ENCODE measurements around the gene KIF1B.

DNA sequence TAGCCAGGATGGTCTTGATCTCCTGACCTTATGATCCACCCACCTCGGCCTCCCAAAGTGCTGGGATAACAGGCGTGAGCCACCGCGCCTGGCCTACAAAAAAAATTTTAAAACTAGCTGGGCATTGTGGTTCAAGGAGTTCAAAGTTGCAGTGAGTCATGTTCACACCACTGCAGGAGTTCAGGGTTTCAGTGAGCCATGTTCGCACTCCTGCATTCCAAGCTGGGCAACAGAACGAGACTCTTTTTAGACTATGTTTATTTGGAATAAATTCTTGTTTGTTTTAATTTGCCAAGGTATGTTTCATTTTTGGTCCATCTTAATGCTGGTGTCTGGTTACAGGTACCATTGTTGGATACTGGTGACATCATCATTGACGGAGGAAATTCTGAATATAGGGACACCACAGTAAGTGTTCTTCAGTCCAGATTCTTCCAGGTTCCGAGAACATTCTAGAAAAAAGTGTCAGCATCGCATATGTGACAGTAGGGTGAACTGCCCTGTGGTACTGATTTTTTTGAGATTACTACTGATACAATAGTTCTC lies 192.4 kb downstream of the KIF1B start:
- no peak for TF ChIP-seq POLR2AphosphoS5 (IDR thresholded peaks at IDR 0.05; ENCODE audit: low read depth, low read length)
- no peak for TF ChIP-seq TAF1 (IDR thresholded peaks at IDR 0.05; ENCODE audit: low read depth, low read length)
- TF ChIP-seq POLR2A (IDR thresholded peaks at IDR 0.05; ENCODE audit: low read depth, low read length) = no peak
- TF ChIP-seq SPI1 (IDR thresholded peaks at IDR 0.05; ENCODE audit: low read depth, low read length) = no peak
- TF ChIP-seq PAX5 (IDR thresholded peaks at IDR 0.05; ENCODE audit: insufficient read depth, low read length, severe bottlenecking) = no peak
